Trophoblast cell (in vitro differentiated cells and primary cell): ENCODE results near the gene SH3TC1.

Source experiments
- DNase-seq, 2 donors: peaks; one replicate each; pipeline ENCODE4 v3.0.0-alpha.2; 2016
- H2AFZ ChIP-seq: 2 replicates; pipeline ENCODE4 v1.6.1; 2013; ENCODE audit warnings: low read length, moderate library complexity, mild to moderate bottlenecking; ENCODE audit not compliant: insufficient read depth, poor library complexity
- H2AK5ac ChIP-seq: 2 replicates; pipeline ENCODE4 v1.6.1; 2013; ENCODE audit warnings: mild to moderate bottlenecking, low read length
- H2BK120ac ChIP-seq: 2 replicates; pipeline ENCODE4 v1.6.1; 2013; ENCODE audit warnings: low read length, mild to moderate bottlenecking, moderate library complexity; ENCODE audit not compliant: insufficient read depth, poor library complexity
- H2BK12ac ChIP-seq: 2 replicates; pipeline ENCODE4 v1.6.1; 2013; ENCODE audit warnings: mild to moderate bottlenecking, low read length, moderate library complexity
- H2BK5ac ChIP-seq: 2 replicates; pipeline ENCODE4 v1.6.1; 2013; ENCODE audit warnings: low read length, low read depth, moderate library complexity, mild to moderate bottlenecking; ENCODE audit not compliant: poor library complexity
- H3K14ac ChIP-seq: 2 replicates; pipeline ENCODE4 v1.6.1; 2013; ENCODE audit warnings: mild to moderate bottlenecking, low read length
- H3K18ac ChIP-seq: 2 replicates; pipeline ENCODE4 v1.6.1; 2013; ENCODE audit warnings: mild to moderate bottlenecking, low read length
- H3K23ac ChIP-seq: 2 replicates; pipeline ENCODE4 v1.6.1; 2013; ENCODE audit warnings: low read length
- H3K27ac ChIP-seq: 2 replicates; pipeline ENCODE4 v1.5.1; 2013; ENCODE audit warnings: low read depth, mild to moderate bottlenecking, inconsistent platforms, low read length, moderate library complexity
- H3K27me3 ChIP-seq: 2 replicates; pipeline ENCODE4 v1.6.1; 2013; ENCODE audit warnings: inconsistent platforms, mild to moderate bottlenecking, low read length, moderate library complexity; ENCODE audit not compliant: insufficient read depth
- H3K36me3 ChIP-seq, 2 experiments: 1 replicate in 1 of 2; 2 replicates in 1 of 2; pipeline ENCODE4 v1.6.1; 2013; ENCODE audit warnings: low read length in 2 of 2, mild to moderate bottlenecking in 2 of 2, moderate library complexity in 1 of 2; ENCODE audit not compliant: insufficient read depth in 2 of 2, control insufficient read depth in 1 of 2
- H3K4ac ChIP-seq: 2 replicates; pipeline ENCODE4 v1.6.1; 2013; ENCODE audit warnings: low read depth, mild to moderate bottlenecking, low read length, moderate library complexity
- H3K4me1 ChIP-seq, 2 experiments: 1 replicate in 1 of 2; 2 replicates in 1 of 2; pipeline ENCODE4 v1.6.1; 2013; ENCODE audit warnings: low read length in 2 of 2, mild to moderate bottlenecking in 2 of 2, moderate library complexity in 1 of 2; ENCODE audit not compliant: insufficient read depth in 2 of 2, control insufficient read depth in 1 of 2
- H3K4me2 ChIP-seq: 2 replicates; pipeline ENCODE4 v1.6.1; 2013; ENCODE audit warnings: inconsistent platforms, mild to moderate bottlenecking, low read length, moderate library complexity
- H3K4me3 ChIP-seq: 2 replicates; pipeline ENCODE4 v1.5.1; 2013; ENCODE audit warnings: mild to moderate bottlenecking, low read depth, low read length, inconsistent platforms
- H3K79me1 ChIP-seq: one replicate; pipeline ENCODE4 v1.6.1; 2013; ENCODE audit warnings: low read length
- H3K79me2 ChIP-seq: 2 replicates; pipeline ENCODE4 v1.6.1; 2013; ENCODE audit warnings: low read length, mild to moderate bottlenecking; ENCODE audit not compliant: control insufficient read depth, insufficient read depth, poor library complexity
- H3K9ac ChIP-seq: 2 replicates; pipeline ENCODE4 v1.6.1; 2013; ENCODE audit warnings: mild to moderate bottlenecking, low read length
- H3K9me3 ChIP-seq: 2 replicates; pipeline ENCODE4 v1.6.1; 2013; ENCODE audit warnings: low read depth, mild to moderate bottlenecking, control low read depth, inconsistent platforms, low read length; ENCODE audit not compliant: insufficient read depth
- H4K12ac ChIP-seq: 2 replicates; pipeline ENCODE4 v1.6.1; 2013; ENCODE audit warnings: low read depth, mild to moderate bottlenecking, low read length, moderate library complexity
- H4K8ac ChIP-seq: 2 replicates; pipeline ENCODE4 v1.6.1; 2013; ENCODE audit warnings: low read depth, mild to moderate bottlenecking, low read length, moderate library complexity
- H4K91ac ChIP-seq: one replicate; pipeline ENCODE4 v1.6.1; 2013; ENCODE audit warnings: low read depth, mild to moderate bottlenecking, low read length, moderate library complexity
- WGBS: extraction: QIAGEN DNeasy Blood & Tissue Kit; methylation state at CpG from one replicate; pipeline ENCODE4 v1.1.7; 2013; ENCODE audit warnings: missing lambda C conversion rate; ENCODE audit not compliant: insufficient read length, insufficient coverage; ENCODE audit errors: extremely low coverage; 5-methylcytosine and 5-hydroxymethylcytosine counted together

The SH3TC1 gene

GRCh38 chr4:8255698-8256441, 56.8 kb downstream of the SH3TC1 start:
- Histone ChIP-seq H4K91ac (peak overlapping the region; percentile 40), H3K4me1 (peaks cover 42% of the 10 kb centered on the region in 2 experiments), H2BK120ac (peak overlapping the region; percentile 61), H3K79me2 (peaks cover 3% of the 10 kb centered on the region), H3K27ac (no peak overlapping the region), H3K4me3 (no peak overlapping the region), H4K12ac (no peak overlapping the region), H2BK5ac (peak overlapping the region; percentile 52), H3K9ac (no peak overlapping the region), H2AFZ (no peak overlapping the region), H3K4ac (no peak overlapping the region), H2BK12ac (peak overlapping the region; percentile 64), H4K8ac (peak overlapping the region; percentile 3), H3K14ac (peak overlapping the region; percentile 3), H2AK5ac (peak overlapping the region; percentile 42), H3K27me3 (no peaks in the 10 kb centered on the region), H3K23ac (no peak overlapping the region), H3K36me3 (no peaks in the 10 kb centered on the region), H3K18ac (peak overlapping the region; percentile 4), H3K9me3 (peaks cover 4% of the 10 kb centered on the region), H3K79me1 (peaks cover 49% of the 10 kb centered on the region), H3K4me2 (no peak overlapping the region)
- WGBS, result no CpG with 5 or more reads among the region's 14 CpGs
- DNase-seq, result peak in 1 of 2 donors; percentile 11

DNA sequence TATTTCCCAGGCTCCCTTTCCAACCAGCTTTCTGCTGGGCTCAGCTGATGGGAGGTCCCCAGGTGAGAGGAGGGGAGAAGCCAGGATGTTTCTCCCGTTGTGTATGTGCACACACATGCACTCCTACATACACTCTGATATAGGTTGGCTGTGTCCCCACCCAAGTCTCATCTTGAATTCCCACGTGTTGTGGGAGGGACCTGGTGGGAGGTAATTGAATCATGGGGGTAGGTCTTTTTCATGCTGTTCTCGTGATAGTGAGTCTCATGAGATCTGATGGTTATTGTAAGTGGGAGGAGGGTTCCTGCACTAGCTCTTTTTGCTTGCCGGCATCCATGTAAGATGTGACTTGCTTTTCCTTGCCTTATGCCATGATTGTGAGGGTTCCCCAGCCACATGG, 58.8 kb downstream of the SH3TC1 start:
- Histone ChIP-seq H2BK12ac (peak overlapping the region; percentile 59), H4K91ac (peak overlapping the region; percentile 49)
- no CpG with 5 or more reads among the region's 4 CpGs for WGBS

GRCh38 chr4:8258552-8259212, 59.6 kb downstream of the SH3TC1 start:
- DNase-seq, result no peak
- H3K18ac ChIP-seq, result no peak overlapping the region
- peaks cover 43 to 45% of the 10 kb centered on the region in 2 experiments for H3K4me1 ChIP-seq
- H2BK5ac ChIP-seq, result peak overlapping the region; percentile 34
- H3K9ac ChIP-seq, result no peak overlapping the region
- H3K14ac ChIP-seq, result peak overlapping the region; percentile 6
- peak overlapping the region; percentile 23 for H2BK120ac ChIP-seq
- peak overlapping the region; percentile 65 for H2AK5ac ChIP-seq
- H4K12ac ChIP-seq, result no peak overlapping the region
- no peak overlapping the region for H4K8ac ChIP-seq
- H3K4me3 ChIP-seq, result no peak overlapping the region
- peaks cover 4% of the 10 kb centered on the region for H3K9me3 ChIP-seq
- H2BK12ac ChIP-seq, result peak overlapping the region; percentile 27
- peaks cover 5% of the 10 kb centered on the region for H3K79me2 ChIP-seq
- no peak overlapping the region for H3K4me2 ChIP-seq
- H3K27me3 ChIP-seq, result no peaks in the 10 kb centered on the region
- no peaks in the 10 kb centered on the region for H3K36me3 ChIP-seq
- no peak overlapping the region for H3K4ac ChIP-seq
- no CpG with 5 or more reads among the region's 13 CpGs for WGBS
- peaks cover 52% of the 10 kb centered on the region for H3K79me1 ChIP-seq
- H2AFZ ChIP-seq, result no peak overlapping the region
- H4K91ac ChIP-seq, result peak overlapping the region; percentile 57
- H3K23ac ChIP-seq, result no peak overlapping the region
- H3K27ac ChIP-seq, result no peak overlapping the region

More for the DNA sequence above, 58.8 kb downstream of the SH3TC1 start:
- no peak overlapping the region for H4K8ac ChIP-seq
- peak overlapping the region; percentile 31 for H2BK120ac ChIP-seq
- no peak overlapping the region for H3K4me3 ChIP-seq
- peaks cover 44 to 46% of the 10 kb centered on the region in 2 experiments for H3K4me1 ChIP-seq
- H4K12ac ChIP-seq, result no peak overlapping the region
- no peak overlapping the region for H3K27ac ChIP-seq
- no peaks in the 10 kb centered on the region for H3K27me3 ChIP-seq
- H3K14ac ChIP-seq, result no peak overlapping the region
- no peak overlapping the region for H2BK5ac ChIP-seq
- H3K23ac ChIP-seq, result no peak overlapping the region
- H2AFZ ChIP-seq, result no peak overlapping the region
- no peak overlapping the region for H3K9ac ChIP-seq
- H3K18ac ChIP-seq, result no peak overlapping the region
- peaks cover 5% of the 10 kb centered on the region for H3K79me2 ChIP-seq
- peak overlapping the region; percentile 44 for H2AK5ac ChIP-seq
- H3K4me2 ChIP-seq, result no peak overlapping the region
- no peak for DNase-seq
- peaks cover 4% of the 10 kb centered on the region for H3K9me3 ChIP-seq
- no peaks in the 10 kb centered on the region for H3K36me3 ChIP-seq
- peaks cover 52% of the 10 kb centered on the region for H3K79me1 ChIP-seq
- H3K4ac ChIP-seq, result no peak overlapping the region

DNA sequence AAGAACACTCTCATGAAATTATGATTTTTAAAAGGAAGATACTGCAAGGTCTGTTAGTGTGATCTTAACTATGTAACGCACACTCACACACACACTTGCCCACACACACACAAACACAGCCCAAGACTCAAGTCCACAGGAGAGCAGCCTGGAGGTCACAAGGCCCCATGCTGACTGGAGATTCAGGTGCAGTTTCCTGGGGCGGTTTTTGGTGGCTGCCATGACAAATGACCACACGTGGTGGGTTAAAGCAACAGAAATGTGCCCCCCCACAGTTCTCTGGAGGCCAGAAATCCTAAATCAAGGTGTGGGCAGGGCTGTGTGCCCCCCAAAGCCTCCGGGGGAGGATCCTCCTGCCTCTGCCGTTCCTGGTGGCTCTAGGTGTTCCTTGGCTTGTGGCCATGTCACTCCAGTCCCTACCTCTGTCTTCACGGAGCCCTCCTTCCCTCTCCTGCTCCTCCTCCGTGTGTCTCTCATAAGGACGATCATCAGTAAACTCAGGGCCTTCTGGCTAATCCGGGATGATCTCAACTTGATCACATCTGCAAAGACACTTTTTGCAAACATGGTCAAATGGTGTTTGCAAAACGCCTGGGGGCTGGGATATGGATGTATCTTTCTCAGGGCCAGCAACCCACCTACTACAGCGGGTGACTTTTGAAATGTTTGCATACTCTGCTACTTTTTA, 60.8 kb downstream of the SH3TC1 start:
- peak overlapping the region; percentile 98 for H4K91ac ChIP-seq
- H3K4ac ChIP-seq, result peak overlapping the region; percentile 84
- H2BK12ac ChIP-seq, result peak overlapping the region; percentile 99
- H3K14ac ChIP-seq, result peak overlapping the region; percentile 95
- H3K4me1 ChIP-seq, result peaks cover 35 to 37% of the 10 kb centered on the region in 2 experiments
- H3K79me1 ChIP-seq, result peaks cover 42% of the 10 kb centered on the region
- DNase-seq, result no peak
- H3K4me3 ChIP-seq, result no peak overlapping the region
- H2AK5ac ChIP-seq, result peak overlapping the region; percentile 98
- peaks cover 2% of the 10 kb centered on the region for H3K9me3 ChIP-seq
- H3K9ac ChIP-seq, result no peak overlapping the region
- peak overlapping the region; percentile 80 for H3K18ac ChIP-seq
- peak overlapping the region; percentile 96 for H2BK120ac ChIP-seq
- no peaks in the 10 kb centered on the region for H3K36me3 ChIP-seq
- no peak overlapping the region for H3K23ac ChIP-seq
- WGBS, result no CpG with 5 or more reads among the region's 11 CpGs
- peak overlapping the region; percentile 58 for H4K12ac ChIP-seq
- H3K79me2 ChIP-seq, result peaks cover 5% of the 10 kb centered on the region
- peak overlapping the region; percentile 94 for H2BK5ac ChIP-seq
- no peak overlapping the region for H3K4me2 ChIP-seq
- no peaks in the 10 kb centered on the region for H3K27me3 ChIP-seq
- peak overlapping the region; percentile 92 for H4K8ac ChIP-seq
- H2AFZ ChIP-seq, result peak overlapping the region; percentile 50
- peak overlapping the region; percentile 72 for H3K27ac ChIP-seq
